GM19455 (cell line): ENCODE measurements around the gene ALDH3B1.
"Not testable (repeated sequence)": the region's sequence is repeated elsewhere in the genome, so short reads cannot be mapped to it uniquely, and the experiment has no call there.

ENCODE experiments used
- ATAC-seq: cut with Tn5 transposase; IDR thresholded peaks from one replicate; pipeline ENCODE4 v1.9.1; 2021; ENCODE audit not compliant: unreplicated experiment

ALDH3B1 gene

GRCh38 chr11:68010090-68011041, at the start of gene ALDH3B1:
ALDH3B1 (plus strand) TSS chr11:68010327; CDS start chr11:68015298, 4,971 bp downstream.
- ATAC-seq = no peak

GRCh38 chr11:67963217-67963616, 46.9 kb upstream of the ALDH3B1 start:
- ATAC-seq = not testable (repeated sequence)

- not testable (repeated sequence) for ATAC-seq
Measured at GRCh38 chr11:67963879-67964278, 46.2 kb upstream of the ALDH3B1 start.

- ATAC-seq = not testable (repeated sequence)
Measured at GRCh38 chr11:67964746-67965145, 45.4 kb upstream of the ALDH3B1 start.

GRCh38 chr11:67965830-67966348, 44.2 kb upstream of the ALDH3B1 start:
- not testable (repeated sequence) for ATAC-seq

- not testable (repeated sequence) for ATAC-seq
Measured at GRCh38 chr11:67974746-67975145, 35.4 kb upstream of the ALDH3B1 start.

GRCh38 chr11:67978766-67979418, 31.2 kb upstream of the ALDH3B1 start:
- ATAC-seq = not testable (repeated sequence)

- ATAC-seq = not testable (repeated sequence)
Measured at GRCh38 chr11:67981226-67981625, 28.9 kb upstream of the ALDH3B1 start.

GRCh38 chr11:67982255-67982857, 27.8 kb upstream of the ALDH3B1 start:
- ATAC-seq = not testable (repeated sequence)

- ATAC-seq = no peak
Measured at GRCh38 chr11:67983951-67984350, 26.2 kb upstream of the ALDH3B1 start.

- not testable (repeated sequence) for ATAC-seq
Measured at GRCh38 chr11:67985302-67985701, 24.8 kb upstream of the ALDH3B1 start.

GRCh38 chr11:67990546-67991346, 19.4 kb upstream of the ALDH3B1 start:
- ATAC-seq = not testable (repeated sequence)

- ATAC-seq = not testable (repeated sequence)
Measured at GRCh38 chr11:67991347-67992121, 18.6 kb upstream of the ALDH3B1 start.

GRCh38 chr11:67993821-67994220, 16.3 kb upstream of the ALDH3B1 start:
- not testable (repeated sequence) for ATAC-seq

- ATAC-seq = not testable (repeated sequence)
Measured at GRCh38 chr11:67994387-67994786, 15.7 kb upstream of the ALDH3B1 start.

- not testable (repeated sequence) for ATAC-seq
Measured at GRCh38 chr11:67995129-67995528, 15.0 kb upstream of the ALDH3B1 start.

GRCh38 chr11:67995579-67995978, 14.5 kb upstream of the ALDH3B1 start:
- not testable (repeated sequence) for ATAC-seq

- ATAC-seq = no peak
Measured at GRCh38 chr11:67996051-67996450, 14.1 kb upstream of the ALDH3B1 start.

GRCh38 chr11:67996622-67997474, 13.3 kb upstream of the ALDH3B1 start:
- no peak for ATAC-seq
